ENCODE results near the gene TRIM64.
"Not testable (repeated sequence)": the region's sequence is repeated elsewhere in the genome, so short reads cannot be mapped to it uniquely, and the experiment has no call there.

Gene TRIM64, protein sequence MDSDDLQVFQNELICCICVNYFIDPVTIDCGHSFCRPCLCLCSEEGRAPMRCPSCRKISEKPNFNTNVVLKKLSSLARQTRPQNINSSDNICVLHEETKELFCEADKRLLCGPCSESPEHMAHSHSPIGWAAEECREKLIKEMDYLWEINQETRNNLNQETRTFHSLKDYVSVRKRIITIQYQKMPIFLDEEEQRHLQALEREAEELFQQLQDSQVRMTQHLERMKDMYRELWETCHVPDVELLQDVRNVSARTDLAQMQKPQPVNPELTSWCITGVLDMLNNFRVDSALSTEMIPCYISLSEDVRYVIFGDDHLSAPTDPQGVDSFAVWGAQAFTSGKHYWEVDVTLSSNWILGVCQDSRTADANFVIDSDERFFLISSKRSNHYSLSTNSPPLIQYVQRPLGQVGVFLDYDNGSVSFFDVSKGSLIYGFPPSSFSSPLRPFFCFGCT

DNA sequence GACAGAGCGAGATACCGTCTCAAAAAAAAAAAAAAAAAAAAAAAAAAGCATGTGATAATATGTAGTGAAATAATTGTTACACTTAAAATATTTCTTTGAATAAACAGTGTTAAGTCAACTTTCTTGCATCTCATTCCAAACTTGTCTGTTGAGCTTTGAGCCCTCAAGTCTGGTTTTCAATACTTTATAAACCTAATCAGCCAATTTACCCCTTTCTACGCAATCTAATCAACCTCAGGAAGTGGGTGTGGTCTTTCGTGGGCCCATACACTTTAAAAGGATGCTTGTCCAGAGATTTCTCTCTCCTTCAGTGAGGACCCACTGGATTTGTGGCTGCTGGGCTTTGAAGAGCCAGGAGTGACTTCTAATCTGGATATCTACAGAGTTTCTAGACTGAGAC is at the start of gene TRIM64:
TRIM64 (plus strand) TSS at position 301 of the 400 bp plus-strand sequence. CDS start 2,467 bp downstream, outside the sequence.
- DNase-seq, result not testable (repeated sequence)

DNA sequence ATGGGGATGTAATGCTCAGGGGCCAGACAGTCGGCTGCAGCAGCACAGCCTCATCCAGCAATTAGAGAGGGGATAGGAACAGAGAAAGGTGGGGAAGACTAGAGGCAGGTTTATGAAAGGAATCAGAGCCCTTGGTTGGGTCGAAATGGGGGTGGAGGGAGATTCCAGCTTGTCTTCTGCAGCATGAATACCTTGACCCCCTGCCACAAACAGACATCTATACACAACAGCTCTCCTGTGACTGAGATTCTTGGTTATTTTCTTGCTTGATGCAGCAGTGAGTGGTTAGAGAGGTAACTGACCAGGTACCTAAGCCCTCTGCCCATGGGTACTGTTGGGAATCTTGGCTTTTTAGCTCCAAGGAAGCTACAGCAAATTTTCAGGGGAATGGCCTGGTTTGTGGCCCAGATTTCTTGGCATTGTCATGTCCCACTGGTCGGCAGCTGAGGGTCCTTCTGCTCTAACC is 43.6 kb upstream of the TRIM64 start, which contains the start of gene TRIM49D1:
TRIM49D1 (minus strand) TSS at position 51 of the 466 bp plus-strand sequence. CDS start 4,535 bp downstream, outside the sequence.
- DNase-seq, result no peak

DNA sequence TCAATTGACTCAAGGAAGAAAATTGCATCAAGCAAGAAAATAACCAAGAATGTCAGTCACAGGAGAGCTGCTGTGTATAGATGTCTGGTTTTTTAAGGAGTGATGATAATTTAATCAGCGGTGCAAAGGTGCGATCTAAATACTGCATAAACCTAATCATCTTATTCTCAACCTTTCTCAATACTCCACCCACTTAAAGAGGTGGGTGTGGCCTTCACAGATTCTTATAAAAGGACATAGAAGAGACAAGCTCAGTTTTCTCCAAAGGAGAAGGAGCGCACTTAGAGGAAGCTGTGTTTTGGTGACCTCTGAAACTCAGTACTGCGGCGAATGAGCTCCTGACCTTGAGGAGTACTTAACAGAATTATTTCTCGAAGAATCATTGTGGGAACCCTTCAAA is 42.1 kb upstream of the TRIM64 start, which contains the start of gene TRIM49D2:
TRIM49D2 (plus strand) TSS at position 301 of the 400 bp plus-strand sequence. CDS start 2,698 bp downstream, outside the sequence.
- DNase-seq, result not testable (repeated sequence)

DNA sequence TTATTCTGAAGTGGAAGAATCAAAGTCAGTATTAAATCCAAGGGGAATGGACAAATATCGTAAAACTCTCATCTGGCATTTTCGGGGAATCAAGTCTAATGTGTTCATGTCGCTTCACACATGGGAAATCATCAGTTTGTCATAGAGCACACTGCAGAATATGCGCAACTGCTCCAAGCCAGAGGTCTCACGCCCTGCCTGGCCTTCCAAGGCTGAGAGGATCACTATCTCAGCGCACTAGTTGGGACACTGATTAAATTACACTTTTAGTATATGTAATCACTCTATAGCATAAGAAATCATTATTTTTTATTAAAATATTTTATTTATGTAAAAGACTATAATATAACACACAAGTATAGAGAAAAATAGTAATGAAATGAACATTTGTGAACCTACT is 5.0 kb upstream of the TRIM64 start:
- not testable (repeated sequence) for DNase-seq

Data from inflammatory macrophage treated with lipopolysaccharide for 1 hour (primary cell).